ENCODE measurements around the gene GLTP.

Gene GLTP

GRCh38 chr12:109817627-109818231 lies 62.6 kb downstream of the GLTP start:
- Histone ChIP-seq H3K4me1 (peaks cover 0 to 3% (median 0%) of the 10 kb centered on the region in 4 donors), H3K36me3 (no peaks in the 10 kb centered on the region), H3K27ac (no peak overlapping the region), H3K9me3 (no peaks in the 10 kb centered on the region), H3K27me3 (peaks cover 0 to 74% of the 10 kb centered on the region in 2 donors), H3K4me3 (no peak overlapping the region)
- DNase-seq: no peak
- TF ChIP-seq CTCF (IDR thresholded peaks at IDR 0.05): no peak
- intact Hi-C loops (cut with DNase I; ENCODE audit: low total_unique reads): no loop called here

GRCh38 chr12:109816870-109817269 lies 63.5 kb downstream of the GLTP start:
- intact Hi-C loops (cut with DNase I; ENCODE audit: low total_unique reads): no loop called here
- Histone ChIP-seq H3K36me3 (no peaks in the 10 kb centered on the region), H3K4me3 (no peak overlapping the region), H3K27me3 (peaks cover 0 to 70% of the 10 kb centered on the region in 2 donors), H3K4me1 (peaks cover 0 to 3% (median 0%) of the 10 kb centered on the region in 4 donors), H3K27ac (no peak overlapping the region), H3K9me3 (no peaks in the 10 kb centered on the region)
- no peak for TF ChIP-seq CTCF (IDR thresholded peaks at IDR 0.05)
- no peak for DNase-seq

GRCh38 chr12:109815757-109816617 lies 64.4 kb downstream of the GLTP start:
- H3K36me3 ChIP-seq: no peaks in the 10 kb centered on the region
- H3K4me1 ChIP-seq: no peaks in the 10 kb centered on the region
- no peak overlapping the region for H3K27ac ChIP-seq
- peaks cover 0 to 66% of the 10 kb centered on the region in 2 donors for H3K27me3 ChIP-seq
- no peaks in the 10 kb centered on the region for H3K9me3 ChIP-seq
- DNase-seq: no peak
- no peak overlapping the region for H3K4me3 ChIP-seq
- intact Hi-C loops (cut with DNase I; ENCODE audit: low total_unique reads): no loop called here
- no peak for TF ChIP-seq CTCF (IDR thresholded peaks at IDR 0.05)

GRCh38 chr12:109815225-109815624 lies 65.1 kb downstream of the GLTP start:
- H3K36me3 ChIP-seq: no peaks in the 10 kb centered on the region
- H3K4me1 ChIP-seq: no peaks in the 10 kb centered on the region
- no peaks in the 10 kb centered on the region for H3K9me3 ChIP-seq
- no peak for TF ChIP-seq CTCF (IDR thresholded peaks at IDR 0.05)
- DNase-seq: no peak
- H3K27me3 ChIP-seq: peaks cover 0 to 61% of the 10 kb centered on the region in 2 donors
- intact Hi-C loops (cut with DNase I; ENCODE audit: low total_unique reads): no loop called here
- H3K27ac ChIP-seq: no peak overlapping the region
- no peak overlapping the region for H3K4me3 ChIP-seq

- H3K27me3 ChIP-seq: peaks cover 0 to 61% of the 10 kb centered on the region in 2 donors
- no peaks in the 10 kb centered on the region for H3K9me3 ChIP-seq
- no peaks in the 10 kb centered on the region for H3K4me1 ChIP-seq
- intact Hi-C loops (cut with DNase I; ENCODE audit: low total_unique reads): no loop called here
- no peaks in the 10 kb centered on the region for H3K36me3 ChIP-seq
- no peak overlapping the region for H3K4me3 ChIP-seq
- DNase-seq: no peak
- no peak for TF ChIP-seq CTCF (IDR thresholded peaks at IDR 0.05)
- H3K27ac ChIP-seq: no peak overlapping the region
These were observed 65.7 kb downstream of the GLTP start for GRCh38 chr12:109814600-109815150.
